ENCODE data around the gene ACTMAP. TPM values are rescaled to one million over a fixed set of nuclear protein-coding genes. Genes with fewer than 3 reads are reported as not detected.
A peak's percentile ranks its signal among the peaks of the same experiment; 100 is the strongest.
"Not testable (repeated sequence)": the region's sequence is repeated elsewhere in the genome, so short reads cannot be mapped to it uniquely, and the experiment has no call there.

The ACTMAP gene
- total RNA-seq, 1 donor = 1.1 TPM

DNA sequence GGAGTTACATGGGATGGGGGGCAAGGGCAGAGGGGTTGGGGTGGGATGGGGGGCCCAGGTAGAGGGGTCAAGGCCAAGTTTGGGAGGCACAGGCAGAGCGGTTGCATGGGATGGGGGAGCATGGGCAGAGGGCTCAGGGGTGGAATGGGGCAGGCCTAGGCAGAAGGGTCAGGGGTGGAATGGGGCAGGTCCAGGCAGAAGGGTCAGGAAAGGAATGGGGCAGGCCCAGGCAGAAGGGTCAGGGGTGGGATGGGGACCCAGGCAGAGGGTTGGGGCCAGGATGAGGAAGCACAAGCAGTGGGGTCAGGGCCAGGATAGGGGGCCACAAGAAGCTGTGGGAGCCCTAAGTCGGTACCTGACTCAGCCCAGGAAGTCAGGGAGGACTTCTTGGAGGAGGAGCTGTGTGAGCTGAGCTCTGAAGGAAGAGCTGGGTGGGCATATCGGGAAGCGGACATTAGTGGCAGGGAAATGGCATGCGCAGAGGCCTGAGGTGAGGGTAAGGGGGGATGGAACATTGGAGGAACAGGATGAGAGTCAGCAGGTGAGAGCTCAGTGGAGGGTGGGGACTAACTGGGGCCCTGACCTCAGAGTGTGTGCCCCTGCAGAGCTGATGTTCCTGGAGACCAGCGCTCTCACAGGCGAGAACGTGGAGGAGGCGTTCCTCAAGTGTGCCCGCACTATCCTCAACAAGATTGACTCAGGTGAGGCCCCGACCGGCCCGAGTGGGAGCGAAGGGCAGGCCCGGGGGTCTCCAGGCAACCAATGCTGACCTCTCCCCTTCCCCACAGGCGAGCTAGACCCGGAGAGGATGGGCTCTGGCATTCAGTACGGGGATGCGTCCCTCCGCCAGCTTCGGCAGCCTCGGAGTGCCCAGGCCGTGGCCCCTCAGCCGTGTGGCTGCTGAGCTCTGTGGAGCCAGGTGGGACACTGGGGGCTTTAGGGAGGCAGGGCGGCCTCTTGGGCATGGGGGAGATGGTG, 36.1 kb upstream of the ACTMAP start:
- H3K4me1 ChIP-seq (ENCODE audit: insufficient read depth, low read length) = no peaks in the 10 kb centered on the region
- no peaks in the 10 kb centered on the region for H3K27me3 ChIP-seq (ENCODE audit: insufficient read depth, low read length)
- H3K27ac ChIP-seq (ENCODE audit: low read depth, low read length) = no peak overlapping the region
- TF ChIP-seq CTCF (IDR thresholded peaks at IDR 0.05; ENCODE audit: extremely low read depth, low read depth, low read length) = no peak
- H3K79me2 ChIP-seq (ENCODE audit: insufficient read depth, low read length) = no peaks in the 10 kb centered on the region
- DNase-seq (ENCODE audit: insufficient read length, low spot score, missing footprints) = peak; percentile 39
- no peaks in the 10 kb centered on the region for H3K36me3 ChIP-seq (ENCODE audit: insufficient read depth, low read length)
- no peak overlapping the region for H3K4me2 ChIP-seq (ENCODE audit: insufficient read depth, low read length)
- H3K9me3 ChIP-seq (ENCODE audit: low read depth, low read length) = no peaks in the 10 kb centered on the region
- no peaks in the 10 kb centered on the region for H4K20me1 ChIP-seq (ENCODE audit: insufficient read depth, low read length)
- H2AFZ ChIP-seq (ENCODE audit: low read length) = no peak overlapping the region
- H3K4me3 ChIP-seq (ENCODE audit: insufficient read depth, low read length) = no peak overlapping the region

GRCh38 chr19:40785526-40785925, 35.2 kb upstream of the ACTMAP start:
- H3K27ac ChIP-seq (ENCODE audit: low read depth, low read length) = no peak overlapping the region
- no peaks in the 10 kb centered on the region for H3K9me3 ChIP-seq (ENCODE audit: low read depth, low read length)
- no peaks in the 10 kb centered on the region for H4K20me1 ChIP-seq (ENCODE audit: insufficient read depth, low read length)
- H3K79me2 ChIP-seq (ENCODE audit: insufficient read depth, low read length) = no peaks in the 10 kb centered on the region
- no peaks in the 10 kb centered on the region for H3K4me1 ChIP-seq (ENCODE audit: insufficient read depth, low read length)
- TF ChIP-seq CTCF (IDR thresholded peaks at IDR 0.05; ENCODE audit: extremely low read depth, low read depth, low read length) = no peak
- H2AFZ ChIP-seq (ENCODE audit: low read length) = no peak overlapping the region
- H3K4me2 ChIP-seq (ENCODE audit: insufficient read depth, low read length) = no peak overlapping the region
- no peak for DNase-seq (ENCODE audit: insufficient read length, low spot score, missing footprints)
- no peak overlapping the region for H3K4me3 ChIP-seq (ENCODE audit: insufficient read depth, low read length)
- H3K36me3 ChIP-seq (ENCODE audit: insufficient read depth, low read length) = no peaks in the 10 kb centered on the region
- no peaks in the 10 kb centered on the region for H3K27me3 ChIP-seq (ENCODE audit: insufficient read depth, low read length)

DNA sequence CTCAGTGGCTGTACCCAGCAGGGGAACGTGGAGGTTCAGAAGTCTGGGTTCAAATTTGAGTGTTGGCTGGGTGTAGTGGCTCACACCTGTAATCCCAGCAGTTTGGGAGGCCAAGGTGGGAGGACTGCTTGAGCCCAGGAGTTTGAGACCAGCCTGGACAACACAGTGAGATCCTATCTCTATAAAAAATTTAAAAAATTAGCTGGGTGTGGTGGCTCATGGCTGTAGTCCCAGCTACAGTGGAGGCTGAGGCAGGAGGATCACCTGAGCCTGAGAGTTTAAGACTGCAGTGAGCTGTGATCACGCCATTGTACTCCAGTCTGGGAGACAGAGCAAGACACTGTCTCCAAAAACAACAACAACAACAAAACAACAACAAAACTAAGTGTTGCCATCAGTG, 33.9 kb upstream of the ACTMAP start:
- H3K4me2 ChIP-seq (ENCODE audit: insufficient read depth, low read length); H3K36me3 ChIP-seq (ENCODE audit: insufficient read depth, low read length); H3K4me3 ChIP-seq (ENCODE audit: insufficient read depth, low read length); H3K9me3 ChIP-seq (ENCODE audit: low read depth, low read length); H3K27me3 ChIP-seq (ENCODE audit: insufficient read depth, low read length); H3K4me1 ChIP-seq (ENCODE audit: insufficient read depth, low read length); H4K20me1 ChIP-seq (ENCODE audit: insufficient read depth, low read length); H2AFZ ChIP-seq (ENCODE audit: low read length); H3K79me2 ChIP-seq (ENCODE audit: insufficient read depth, low read length); H3K27ac ChIP-seq (ENCODE audit: low read depth, low read length); DNase-seq (ENCODE audit: insufficient read length, low spot score, missing footprints): not testable (repeated sequence)

- TF ChIP-seq CTCF (IDR thresholded peaks at IDR 0.05; ENCODE audit: extremely low read depth, low read depth, low read length) = no peak
- H3K4me2 ChIP-seq (ENCODE audit: insufficient read depth, low read length) = no peak overlapping the region
- H3K9me3 ChIP-seq (ENCODE audit: low read depth, low read length) = no peaks in the 10 kb centered on the region
- H3K27ac ChIP-seq (ENCODE audit: low read depth, low read length) = no peak overlapping the region
- no peaks in the 10 kb centered on the region for H3K36me3 ChIP-seq (ENCODE audit: insufficient read depth, low read length)
- H2AFZ ChIP-seq (ENCODE audit: low read length) = no peak overlapping the region
- H3K27me3 ChIP-seq (ENCODE audit: insufficient read depth, low read length) = no peaks in the 10 kb centered on the region
- peaks cover 6% of the 10 kb centered on the region for H3K4me1 ChIP-seq (ENCODE audit: insufficient read depth, low read length)
- H3K79me2 ChIP-seq (ENCODE audit: insufficient read depth, low read length) = peaks cover 4% of the 10 kb centered on the region
- no peaks in the 10 kb centered on the region for H4K20me1 ChIP-seq (ENCODE audit: insufficient read depth, low read length)
- H3K4me3 ChIP-seq (ENCODE audit: insufficient read depth, low read length) = no peak overlapping the region
- DNase-seq (ENCODE audit: insufficient read length, low spot score, missing footprints) = no peak
These were observed 33.4 kb upstream of the ACTMAP start for GRCh38 chr19:40783711-40784110.
